Calu3 (cell line): ENCODE results near the gene RFX3. TPM values are rescaled to one million over a fixed set of nuclear protein-coding genes. Genes with fewer than 3 reads are reported as not detected.
A peak's percentile ranks its signal among the peaks of the same experiment; 100 is the strongest.

ENCODE experiments used
- BruUV-seq: library from RNA; stranded (reverse); fragments of 400-500 nt; replicated peaks from 2 replicates; lab custom pipeline; 2021; lab: Mats Ljungman, UMichigan
- CTCF ChIA-PET: fragments of 300-600 bp; sonication (Branson Sonifier 250); formaldehyde crosslinking; loops from one replicate; lab custom pipeline; 2022; ENCODE audit warnings: antibody characterized with exemption; lab: Charles Lee
- DNase-seq: peaks from one replicate; pipeline ENCODE4 v3.0.0; 2022
- H3K27ac Mint-ChIP-seq: one replicate; pipeline ENCODE4 v1.8.0; 2022; ENCODE audit warnings: mixed read lengths; ENCODE audit not compliant: unreplicated experiment
- H3K27me3 Mint-ChIP-seq: one replicate; pipeline ENCODE4 v1.8.0; 2022; ENCODE audit warnings: mixed read lengths; ENCODE audit not compliant: unreplicated experiment
- H3K36me3 Mint-ChIP-seq: one replicate; pipeline ENCODE4 v1.8.0; 2022; ENCODE audit warnings: mild to moderate bottlenecking, moderate library complexity, mixed read lengths; ENCODE audit not compliant: insufficient read depth, unreplicated experiment
- H3K4me1 Mint-ChIP-seq: one replicate; pipeline ENCODE4 v1.8.0; 2022; ENCODE audit warnings: mild to moderate bottlenecking, low read depth, mixed read lengths; ENCODE audit not compliant: unreplicated experiment
- H3K4me3 Mint-ChIP-seq: one replicate; pipeline ENCODE4 v1.8.0; 2022; ENCODE audit warnings: mild to moderate bottlenecking, low read depth, moderate library complexity, mixed read lengths; ENCODE audit not compliant: unreplicated experiment
- H3K9me3 Mint-ChIP-seq: one replicate; pipeline ENCODE4 v1.8.0; 2022; ENCODE audit warnings: low read depth, mixed read lengths; ENCODE audit not compliant: unreplicated experiment
- CTCF ChIP-seq: fragments of 200-600 bp; IDR thresholded peaks from one replicate; pipeline ENCODE4 v1.8.0; 2022; ENCODE audit warnings: antibody characterized with exemption; ENCODE audit not compliant: unreplicated experiment
- intact Hi-C: fragments of 100-400 bp; cut with micrococcal nuclease; formaldehyde crosslinking; loops from one replicate; pipeline ENCODE4 v1.10.0; 2022; ENCODE audit not compliant: unreplicated experiment
- total RNA-seq: library from RNA; stranded (reverse); gene quantifications from 2 replicates; pipeline ENCODE4 v1.2.3, GENCODE V29; 2022

The RFX3 gene
- total RNA-seq, 1 experiment from 2014 or later, result 10.1 TPM

GRCh38 chr9:3444016-3444415 lies 81.8 kb downstream of the RFX3 start:
- H3K4me1 Mint-ChIP-seq, result peaks cover 8% of the 10 kb centered on the region
- CTCF ChIA-PET, result no interaction called here
- intact Hi-C loops, result loop anchor here (5.0 kb wide), 2 partner anchors 572 to 587 kb away; no protein-coding TSS in a partner anchor

GRCh38 chr9:3441197-3441816 lies 84.5 kb downstream of the RFX3 start:
- no peak overlapping the region for H3K27ac Mint-ChIP-seq
- no TSS peak for BruUV-seq
- TF ChIP-seq CTCF, result peak; percentile 49

More at GRCh38 chr9:3444016-3444415, 81.8 kb downstream of the RFX3 start:
- Mint-ChIP-seq H3K36me3 (no peaks in the 10 kb centered on the region), H3K9me3 (no peaks in the 10 kb centered on the region), H3K27ac (no peak overlapping the region), H3K27me3 (no peaks in the 10 kb centered on the region), H3K4me3 (no peak overlapping the region)
- DNase-seq, result no peak
- no peak for TF ChIP-seq CTCF
- BruUV-seq, result no TSS peak

GRCh38 chr9:3436629-3437420 lies 89.0 kb downstream of the RFX3 start:
- TF ChIP-seq CTCF, result no peak
- Mint-ChIP-seq H3K4me1 (peaks cover 8% of the 10 kb centered on the region), H3K27ac (no peak overlapping the region), H3K36me3 (no peaks in the 10 kb centered on the region), H3K4me3 (no peak overlapping the region), H3K27me3 (no peaks in the 10 kb centered on the region), H3K9me3 (no peaks in the 10 kb centered on the region)
- DNase-seq, result no peak
- intact Hi-C loops, result no loop called here
- BruUV-seq, result no TSS peak
- CTCF ChIA-PET, result no interaction called here

More at GRCh38 chr9:3441197-3441816, 84.5 kb downstream of the RFX3 start:
- Mint-ChIP-seq H3K9me3 (no peaks in the 10 kb centered on the region), H3K36me3 (no peaks in the 10 kb centered on the region), H3K4me3 (no peak overlapping the region), H3K27me3 (no peaks in the 10 kb centered on the region), H3K4me1 (peaks cover 8% of the 10 kb centered on the region)
- peak; percentile 27 for DNase-seq
- CTCF ChIA-PET, result interaction anchor here (0.5 to 2.4 kb wide), 7 partner anchors 19 to 584 kb away, joined by 3 to 38 read pairs (median 4); no protein-coding TSS in a partner anchor
- intact Hi-C loops, result loop anchor here (2.0 to 5.0 kb wide), 3 partner anchors 201 to 584 kb away; no protein-coding TSS in a partner anchor

GRCh38 chr9:3435732-3436131 lies 90.1 kb downstream of the RFX3 start:
- BruUV-seq, result no TSS peak
- no peak for TF ChIP-seq CTCF
- Mint-ChIP-seq H3K9me3 (peaks cover 2% of the 10 kb centered on the region), H3K27ac (no peak overlapping the region), H3K4me3 (no peak overlapping the region), H3K36me3 (no peaks in the 10 kb centered on the region), H3K4me1 (no peaks in the 10 kb centered on the region), H3K27me3 (no peaks in the 10 kb centered on the region)
- intact Hi-C loops, result no loop called here
- no peak for DNase-seq
- CTCF ChIA-PET, result no interaction called here
